ENCODE results near the gene LRP1B.

The LRP1B gene

DNA sequence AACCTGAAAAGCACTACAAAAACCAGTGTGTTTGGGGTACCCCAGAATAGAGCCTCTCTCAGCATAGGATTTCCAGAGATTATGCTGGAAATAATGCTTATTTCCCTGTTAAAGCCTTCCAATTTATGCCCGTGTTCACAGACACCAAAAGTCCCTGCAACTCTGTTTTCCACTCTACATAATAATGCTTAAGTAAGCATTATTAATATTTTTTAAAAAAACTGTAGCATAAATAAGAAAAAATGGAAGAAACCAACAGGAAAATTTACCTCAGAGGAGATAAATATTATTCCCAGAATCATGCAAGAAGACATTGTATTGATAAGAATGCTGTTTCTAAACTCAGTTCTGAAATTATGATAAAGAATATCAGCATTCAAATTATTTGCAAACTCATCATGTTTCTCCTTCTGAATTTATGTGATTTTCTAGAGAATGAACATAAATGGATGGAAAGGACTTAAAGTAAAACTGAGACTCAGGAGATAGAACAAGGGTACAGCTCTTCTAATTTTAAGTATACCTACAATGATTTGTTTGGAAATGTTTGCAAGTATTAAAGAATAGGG is 241.7 kb downstream of the LRP1B start:
- TF ChIP-seq GATA3 (IDR thresholded peaks at IDR 0.05; ENCODE audit: low read depth, low read length) (no peak), GATA2 (IDR thresholded peaks at IDR 0.05; ENCODE audit: low read depth, low read length) (no peak)

GRCh38 chr2:141887363-141887762 is 243.5 kb downstream of the LRP1B start:
- no peak for TF ChIP-seq GATA3 (IDR thresholded peaks at IDR 0.05; ENCODE audit: low read depth, low read length)
- no peak for TF ChIP-seq GATA2 (IDR thresholded peaks at IDR 0.05; ENCODE audit: low read depth, low read length)

GRCh38 chr2:141878016-141878415 is 252.8 kb downstream of the LRP1B start:
- TF ChIP-seq GATA3 (IDR thresholded peaks at IDR 0.05; ENCODE audit: low read depth, low read length), result no peak
- no peak for TF ChIP-seq GATA2 (IDR thresholded peaks at IDR 0.05; ENCODE audit: low read depth, low read length)

DNA sequence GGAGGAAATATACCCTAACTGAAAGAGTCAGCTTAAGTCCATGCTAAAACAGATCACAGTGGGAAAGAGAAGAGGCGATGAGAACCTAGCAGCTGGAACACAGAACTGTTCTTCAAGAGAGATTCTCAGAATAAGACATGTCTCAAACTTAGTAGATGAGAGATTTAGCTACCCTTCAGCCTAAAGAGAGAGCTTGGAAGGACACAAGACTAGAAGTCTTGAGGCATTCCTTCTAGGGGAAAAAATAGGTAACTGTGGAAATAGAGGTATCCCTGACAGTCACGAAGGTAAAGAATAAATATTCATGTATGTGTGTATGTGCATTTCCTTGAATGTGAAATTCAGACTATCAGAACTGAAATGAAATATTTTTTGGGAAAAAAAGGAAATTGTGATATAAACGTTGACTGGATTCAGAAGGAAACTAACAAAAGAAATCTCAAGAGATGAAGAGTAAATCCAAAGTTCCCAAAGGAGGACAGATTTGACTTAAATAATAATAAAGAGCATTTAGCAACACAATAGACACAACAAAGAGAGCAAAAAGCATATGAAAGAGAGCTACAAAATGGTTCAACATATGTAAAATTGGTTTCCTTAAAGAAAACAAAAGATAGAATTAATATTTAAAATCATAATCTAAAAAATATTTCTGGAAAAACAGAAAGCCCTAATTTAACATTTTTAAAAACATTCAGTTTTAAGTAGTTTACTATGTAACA is 258.7 kb downstream of the LRP1B start:
- no peak for TF ChIP-seq GATA2 (IDR thresholded peaks at IDR 0.05; ENCODE audit: low read depth, low read length)
- no peak for TF ChIP-seq GATA3 (IDR thresholded peaks at IDR 0.05; ENCODE audit: low read depth, low read length)

DNA sequence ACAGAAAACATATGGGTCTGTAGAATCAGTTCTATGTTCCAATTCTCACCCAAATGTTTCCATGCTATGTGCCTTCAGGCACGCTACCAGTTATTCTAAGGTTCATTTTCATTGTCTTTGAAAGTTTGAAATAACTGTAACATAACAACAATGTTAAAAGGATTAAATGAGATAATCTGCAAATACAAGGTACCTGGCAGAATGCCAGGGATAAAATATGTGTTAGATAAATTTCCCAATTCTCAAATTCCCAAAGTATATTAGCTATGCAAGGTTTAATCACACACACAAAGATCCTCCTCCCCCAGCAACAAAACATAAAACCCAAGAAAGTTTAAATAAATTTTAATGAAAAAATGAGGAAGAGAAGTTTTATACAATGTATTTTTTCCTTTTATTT is 261.2 kb downstream of the LRP1B start:
- TF ChIP-seq GATA2 (IDR thresholded peaks at IDR 0.05; ENCODE audit: low read depth, low read length), result no peak
- TF ChIP-seq GATA3 (IDR thresholded peaks at IDR 0.05; ENCODE audit: low read depth, low read length), result no peak

DNA sequence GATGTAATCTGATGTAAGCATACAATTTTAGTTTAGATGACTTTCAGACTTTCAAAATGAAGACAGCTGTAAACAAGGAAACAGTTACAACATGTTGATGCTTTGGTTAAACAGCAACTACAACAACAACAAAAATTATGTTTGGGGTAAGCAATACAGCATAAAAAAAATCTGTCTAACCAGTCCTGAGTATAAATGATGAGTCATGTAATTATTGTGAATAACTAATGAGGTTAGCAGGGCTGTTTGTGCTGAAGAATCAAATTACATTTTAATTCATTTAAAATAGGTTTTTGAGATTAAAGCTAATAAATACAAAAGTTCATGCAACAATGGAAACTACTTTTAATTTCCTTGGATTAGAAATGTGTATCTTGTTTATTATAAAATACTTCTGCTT is 266.9 kb downstream of the LRP1B start:
- no peak for TF ChIP-seq GATA2 (IDR thresholded peaks at IDR 0.05; ENCODE audit: low read depth, low read length)
- TF ChIP-seq GATA3 (IDR thresholded peaks at IDR 0.05; ENCODE audit: low read depth, low read length), result no peak

- TF ChIP-seq GATA2 (IDR thresholded peaks at IDR 0.05; ENCODE audit: low read depth, low read length) (no peak), GATA3 (IDR thresholded peaks at IDR 0.05; ENCODE audit: low read depth, low read length) (no peak)
These were observed 274.4 kb downstream of the LRP1B start for GRCh38 chr2:141856215-141856919.

DNA sequence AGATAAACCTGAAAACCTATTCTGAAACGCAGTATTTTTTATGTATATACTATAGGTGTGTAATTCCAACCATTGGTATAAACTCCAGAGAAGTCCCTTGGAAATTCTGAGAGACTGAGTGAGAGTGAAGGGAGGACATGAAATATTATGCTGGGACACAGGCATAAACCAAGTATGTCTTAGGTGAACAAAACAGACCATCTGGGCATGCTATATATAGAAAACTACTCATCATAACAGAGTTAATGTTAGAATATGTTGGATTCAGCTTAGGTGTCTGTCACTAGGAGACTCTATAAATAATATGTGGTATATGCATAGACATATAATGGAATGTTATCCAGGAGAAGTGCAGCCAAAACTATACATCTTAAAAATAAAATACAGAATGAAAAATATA is 282.6 kb downstream of the LRP1B start:
- no peak for TF ChIP-seq GATA3 (IDR thresholded peaks at IDR 0.05; ENCODE audit: low read depth, low read length)
- TF ChIP-seq GATA2 (IDR thresholded peaks at IDR 0.05; ENCODE audit: low read depth, low read length), result no peak

DNA sequence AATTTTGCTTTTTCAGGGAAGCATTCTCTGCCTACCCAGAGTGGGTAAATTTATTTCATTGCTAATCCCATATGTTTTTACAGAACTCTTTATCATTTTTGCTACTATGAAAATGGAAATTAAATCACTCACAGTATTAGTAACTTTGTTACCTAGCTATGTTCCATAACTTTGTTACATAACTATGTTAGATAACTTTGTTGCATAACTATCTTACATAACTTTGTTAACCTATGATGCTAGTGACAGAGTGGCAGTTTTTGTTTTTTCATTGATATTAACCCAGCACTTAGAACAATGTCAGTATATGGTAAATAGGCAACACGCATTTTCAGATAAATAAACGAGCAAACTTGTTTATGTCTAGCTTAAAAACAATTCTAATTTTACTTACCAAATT is 286.6 kb downstream of the LRP1B start:
- TF ChIP-seq GATA2 (IDR thresholded peaks at IDR 0.05; ENCODE audit: low read depth, low read length) (no peak), GATA3 (IDR thresholded peaks at IDR 0.05; ENCODE audit: low read depth, low read length) (no peak)

- TF ChIP-seq GATA2 (IDR thresholded peaks at IDR 0.05; ENCODE audit: low read depth, low read length) (no peak), GATA3 (IDR thresholded peaks at IDR 0.05; ENCODE audit: low read depth, low read length) (no peak)
These were observed 295.7 kb downstream of the LRP1B start for GRCh38 chr2:141835103-141835502.

DNA sequence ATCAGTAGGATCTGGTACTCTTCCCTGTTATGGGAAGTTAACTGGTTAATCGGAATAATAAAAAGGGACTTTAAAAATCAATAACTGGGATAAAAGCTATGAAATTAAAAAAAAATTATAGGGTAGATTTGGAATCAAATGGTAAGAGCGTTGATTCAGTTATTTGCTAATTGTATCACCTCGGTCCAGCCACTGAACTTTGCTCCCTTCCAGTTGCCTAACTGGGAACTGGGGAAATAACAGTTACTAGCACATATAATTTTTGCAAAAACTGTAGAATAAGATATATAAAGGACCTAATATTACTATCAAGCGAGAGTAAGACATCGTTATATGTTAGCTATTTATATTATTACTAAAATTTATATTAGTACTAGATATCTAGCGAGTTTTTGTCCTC is 302.1 kb downstream of the LRP1B start:
- TF ChIP-seq GATA2 (IDR thresholded peaks at IDR 0.05; ENCODE audit: low read depth, low read length), result no peak
- TF ChIP-seq GATA3 (IDR thresholded peaks at IDR 0.05; ENCODE audit: low read depth, low read length), result no peak

DNA sequence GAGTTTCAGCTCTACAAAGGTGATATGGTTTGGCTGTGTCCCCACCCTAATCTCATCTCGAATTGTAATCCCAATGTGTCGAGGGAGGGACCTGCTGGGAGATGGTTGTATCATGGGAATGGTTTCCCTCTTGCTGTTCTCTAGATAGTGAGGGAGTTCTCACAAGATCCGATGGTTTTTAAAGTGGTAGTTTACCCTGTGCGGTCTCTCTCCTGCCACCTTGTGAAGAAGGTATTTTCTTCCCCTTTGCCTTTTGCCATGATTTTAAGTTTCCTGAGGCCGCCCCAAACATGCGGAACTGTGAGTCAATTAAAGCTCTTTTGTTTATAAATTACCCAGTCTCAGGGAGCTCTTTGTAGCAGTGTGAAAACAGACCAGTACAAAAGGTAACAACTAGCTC is 306.0 kb downstream of the LRP1B start:
- TF ChIP-seq GATA3 (IDR thresholded peaks at IDR 0.05; ENCODE audit: low read depth, low read length) (no peak), GATA2 (IDR thresholded peaks at IDR 0.05; ENCODE audit: low read depth, low read length) (no peak)

- no peak for TF ChIP-seq GATA3 (IDR thresholded peaks at IDR 0.05; ENCODE audit: low read depth, low read length)
These were observed 309.9 kb downstream of the LRP1B start for GRCh38 chr2:141820893-141821292.

DNA sequence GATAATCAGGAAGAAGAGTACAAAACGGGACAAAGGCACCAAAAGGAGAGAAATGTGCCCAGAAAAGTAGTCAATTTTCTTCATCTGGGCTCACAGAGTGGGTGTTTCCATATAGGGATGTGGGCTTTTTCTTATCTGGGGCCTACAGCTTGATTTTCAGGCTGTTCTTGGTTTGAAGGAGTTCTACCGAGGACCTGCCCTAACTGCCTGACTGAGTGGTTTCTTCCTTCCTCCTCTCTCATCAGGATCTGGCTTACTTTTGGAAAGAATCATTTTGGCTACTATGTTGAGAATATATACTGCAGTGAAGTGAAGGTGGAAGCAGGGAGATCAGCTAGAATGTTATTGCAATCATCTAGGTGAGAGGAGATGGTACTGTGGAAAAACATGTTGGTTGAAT is 316.7 kb downstream of the LRP1B start:
- TF ChIP-seq GATA3 (IDR thresholded peaks at IDR 0.05; ENCODE audit: low read depth, low read length) (no peak), GATA2 (IDR thresholded peaks at IDR 0.05; ENCODE audit: low read depth, low read length) (no peak)

DNA sequence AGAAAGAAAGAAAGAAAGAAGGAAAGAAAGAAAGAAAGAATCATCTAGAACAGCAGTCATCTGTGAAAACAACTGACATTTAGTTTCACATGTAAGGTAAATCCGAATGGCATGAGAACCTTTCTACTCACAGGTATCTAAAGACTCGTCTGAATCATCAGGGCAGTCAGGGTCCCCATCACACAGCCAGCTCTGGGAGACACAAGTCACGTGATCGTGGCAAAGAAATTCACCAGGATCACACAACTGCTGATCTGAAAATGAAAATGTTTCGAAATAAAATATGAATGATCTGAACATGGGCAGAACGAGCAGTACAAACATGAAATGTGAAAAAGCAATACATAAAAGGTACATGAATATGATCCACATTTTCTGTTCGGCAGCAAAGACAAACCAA is 320.7 kb downstream of the LRP1B start:
- no peak for TF ChIP-seq GATA3 (IDR thresholded peaks at IDR 0.05; ENCODE audit: low read depth, low read length)
- no peak for TF ChIP-seq GATA2 (IDR thresholded peaks at IDR 0.05; ENCODE audit: low read depth, low read length)
